T-helper 2 cell (primary cell): ENCODE measurements around the gene CHST15.
A peak's percentile ranks its signal among the peaks of the same experiment; 100 is the strongest.

Experiments used
- DNase-seq, 5 experiments: peaks; one replicate each; pipeline versions ENCODE4 v3.0.0 to v3.0.0-alpha.2; 2012 to 2022
- total RNA-seq, 2 donors: gene quantifications; one replicate each; lab custom pipeline; 2026; lab: John Stamatoyannopoulos, UW

Gene CHST15
- 0.31 to 0.34 reads per million in 2 donors for total RNA-seq

DNA sequence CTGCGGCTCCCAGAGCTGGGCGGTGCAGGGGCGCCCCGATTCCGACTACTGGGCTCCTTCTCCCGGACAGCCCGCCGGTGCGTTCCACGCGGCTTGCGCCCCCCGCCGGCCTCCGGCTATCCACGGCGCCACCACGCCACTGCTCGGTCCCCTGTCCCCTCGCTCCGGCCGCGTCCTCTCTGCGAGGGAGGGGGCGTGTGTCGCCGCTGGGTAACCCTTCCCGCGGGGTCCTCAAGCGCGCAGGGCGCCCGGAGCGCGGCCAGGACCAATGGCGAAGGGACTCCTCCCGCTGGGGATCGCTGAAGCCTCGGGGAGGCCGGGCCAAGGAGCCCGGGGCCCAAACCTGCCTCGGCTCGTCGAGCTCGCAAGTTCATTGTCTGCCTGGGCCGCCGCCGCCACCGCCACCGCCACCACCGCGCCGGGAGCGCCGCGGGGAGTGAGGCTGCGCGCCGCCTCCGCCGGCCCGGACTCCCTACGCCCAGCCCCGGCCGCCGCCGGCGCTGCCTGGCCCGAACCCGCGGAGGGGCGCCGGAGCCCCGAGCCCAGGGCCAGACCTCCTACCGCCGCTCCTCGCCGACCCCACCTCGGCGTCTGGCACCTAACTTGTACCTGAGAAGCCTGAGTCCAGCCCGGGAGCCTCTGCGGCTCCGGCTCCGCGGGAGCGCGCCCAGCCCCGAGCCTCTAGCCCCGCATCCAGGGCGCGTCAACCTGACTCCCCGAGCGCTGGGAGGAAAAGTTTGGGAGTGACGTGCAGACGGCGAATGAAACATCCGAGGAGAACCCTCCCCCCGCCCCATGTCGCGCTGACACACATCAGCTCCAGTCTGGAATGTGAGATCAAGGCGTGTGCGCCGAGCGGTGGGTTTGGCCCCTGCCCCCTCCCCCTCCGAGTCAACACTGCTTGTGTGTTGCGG, at the start of gene CHST15:
Gene CHST15, minus strand, starts transcription at position 739 of the 914 bp plus-strand sequence. CDS start 47,386 bp downstream, outside the sequence.
- no peak for DNase-seq

GRCh38 chr10:124142960-124143359, 49.6 kb upstream of the CHST15 start:
- DNase-seq = no peak

DNA sequence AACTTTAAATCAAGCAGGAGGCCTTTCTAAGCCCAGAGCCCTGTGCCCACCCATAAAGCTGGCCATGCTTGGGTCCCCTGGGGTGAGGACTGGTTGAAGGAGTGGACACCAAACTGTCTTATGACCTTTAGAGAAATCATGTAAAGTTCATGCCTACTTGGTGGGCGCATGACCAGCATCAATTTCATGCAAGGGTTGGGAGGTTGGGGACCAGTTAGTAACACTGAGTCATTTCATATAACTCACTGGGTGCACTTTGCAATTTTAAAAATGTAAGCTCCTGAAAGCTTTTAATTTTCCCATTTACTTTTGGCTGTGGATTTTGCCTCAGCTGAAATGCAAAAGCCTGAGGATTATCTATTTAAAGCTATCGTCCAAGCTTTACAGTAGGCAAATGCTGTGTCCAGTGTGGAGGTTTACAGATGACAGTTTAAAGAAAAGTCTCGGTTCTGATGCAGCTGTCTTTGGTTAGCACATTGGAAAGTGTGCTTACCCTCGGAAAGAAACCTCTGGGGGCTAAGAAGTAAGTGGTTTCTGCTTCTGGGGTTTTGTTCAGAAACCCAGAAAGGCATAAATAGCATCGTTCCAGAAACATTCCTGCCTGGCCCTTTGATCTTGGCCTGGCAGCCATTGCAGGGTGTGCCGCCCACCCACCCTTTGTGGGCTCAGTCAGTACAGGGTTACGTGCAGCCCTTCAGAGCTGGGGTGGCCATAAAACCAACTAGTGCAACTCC, 48.8 kb upstream of the CHST15 start:
- no peak for DNase-seq

GRCh38 chr10:124138883-124139348, 45.5 kb upstream of the CHST15 start:
- no peak for DNase-seq

DNA sequence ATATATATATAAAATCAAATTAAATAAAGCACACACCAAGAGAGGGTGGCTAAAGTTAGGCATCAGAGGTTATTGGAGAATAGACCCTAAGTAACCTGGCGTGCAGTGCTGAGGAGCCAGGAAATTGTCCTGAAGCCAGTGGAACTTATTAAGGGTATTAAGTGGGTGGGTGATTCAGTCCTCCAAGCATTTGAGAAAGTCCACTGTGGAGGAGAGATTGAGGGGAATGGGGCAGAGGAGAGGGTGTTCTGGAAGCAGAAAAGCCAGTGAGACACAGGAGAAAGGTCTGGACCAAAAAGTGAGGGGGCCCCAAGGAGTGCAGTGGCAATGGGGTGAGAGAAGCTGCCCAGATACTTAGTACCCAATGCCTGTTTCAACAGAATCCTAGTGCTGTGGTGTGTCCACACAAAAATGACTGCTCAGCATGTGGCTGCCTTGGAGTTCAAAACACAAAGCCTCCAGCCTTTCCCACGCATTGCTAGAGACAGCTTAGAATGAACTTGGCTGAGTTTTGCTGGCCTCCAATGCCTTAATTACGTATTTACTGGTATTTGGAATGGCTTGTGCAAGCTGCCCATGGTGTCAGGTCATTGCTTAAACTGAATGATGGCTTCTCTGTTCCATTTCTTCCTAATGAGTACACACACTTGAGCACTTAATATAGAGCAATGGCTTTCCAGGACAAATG, 44.9 kb upstream of the CHST15 start:
- DNase-seq = no peak

DNA sequence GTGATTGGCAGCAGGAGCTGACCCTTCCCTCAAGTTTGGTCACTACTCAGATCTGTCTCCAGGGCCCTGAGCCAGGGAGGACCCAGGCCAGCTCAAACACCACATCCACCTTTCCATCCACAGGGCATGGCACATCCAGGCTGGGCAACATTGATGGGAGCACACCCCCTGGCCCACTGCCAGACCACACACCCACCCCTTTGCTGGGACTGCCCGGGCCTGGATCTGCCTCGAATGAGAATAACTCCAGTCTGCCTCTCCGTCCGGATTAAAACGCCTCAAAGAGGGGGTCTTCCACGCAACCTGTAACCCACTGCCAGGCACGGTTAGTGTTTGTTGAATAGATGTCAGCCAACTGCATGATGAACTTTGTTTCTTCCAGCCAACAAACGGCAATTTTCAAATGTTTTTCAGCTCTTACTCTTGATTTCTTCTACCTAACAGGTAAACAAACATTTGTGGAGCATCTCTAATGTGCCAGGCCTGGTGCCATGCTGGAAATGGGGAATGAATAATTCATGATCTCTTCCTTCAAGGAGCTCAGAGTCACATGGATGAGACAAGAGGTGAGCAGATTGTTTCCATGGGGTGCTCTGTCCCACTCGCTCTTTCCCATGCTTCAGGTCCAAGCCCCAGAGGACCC, 41.0 kb upstream of the CHST15 start:
- no peak for DNase-seq

DNA sequence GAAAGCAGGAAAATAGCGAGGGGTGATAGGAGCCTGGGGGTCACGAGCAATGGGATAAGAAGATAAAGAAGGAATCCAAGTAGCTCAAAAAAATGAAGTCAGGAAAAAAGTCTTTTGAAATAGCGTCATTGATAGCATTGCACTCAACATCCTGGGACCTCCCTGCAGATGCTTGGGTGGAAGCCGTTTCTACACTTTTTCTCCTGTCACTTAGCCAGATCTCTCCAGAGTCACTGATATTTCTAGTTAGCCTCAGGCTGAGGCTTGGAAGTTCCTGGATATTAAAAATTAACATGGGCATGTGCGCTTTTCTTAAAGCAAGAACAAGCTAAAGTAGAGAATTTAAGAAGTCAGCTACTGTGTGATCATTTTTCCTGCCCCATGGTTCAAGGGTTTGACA, 39.5 kb upstream of the CHST15 start:
- DNase-seq = no peak

DNA sequence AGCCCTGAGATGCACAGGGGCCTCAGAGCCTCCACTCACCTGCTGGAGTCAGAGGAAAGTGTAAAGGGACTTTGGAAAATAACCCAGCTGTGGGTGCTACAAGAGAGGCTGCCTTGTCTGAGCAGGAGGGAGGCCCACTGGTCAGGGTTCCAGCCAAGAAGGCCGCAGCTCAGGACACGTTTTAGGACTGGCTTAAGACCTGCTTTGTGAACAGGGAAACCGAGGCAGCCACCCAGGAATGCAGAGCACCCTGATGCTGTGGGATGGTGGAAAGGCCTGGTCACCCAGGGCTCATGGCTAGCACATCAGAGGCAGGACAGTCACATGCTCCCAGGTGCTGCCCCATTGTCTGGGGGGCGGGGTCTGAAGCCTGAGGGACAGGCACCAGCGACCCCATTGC, 38.9 kb upstream of the CHST15 start:
- no peak for DNase-seq

GRCh38 chr10:124131172-124131571, 37.8 kb upstream of the CHST15 start:
- DNase-seq = no peak

- DNase-seq = no peak
These were observed 37.0 kb upstream of the CHST15 start for GRCh38 chr10:124130198-124130900.

- DNase-seq = no peak
These were observed 36.1 kb upstream of the CHST15 start for GRCh38 chr10:124129471-124129870.

DNA sequence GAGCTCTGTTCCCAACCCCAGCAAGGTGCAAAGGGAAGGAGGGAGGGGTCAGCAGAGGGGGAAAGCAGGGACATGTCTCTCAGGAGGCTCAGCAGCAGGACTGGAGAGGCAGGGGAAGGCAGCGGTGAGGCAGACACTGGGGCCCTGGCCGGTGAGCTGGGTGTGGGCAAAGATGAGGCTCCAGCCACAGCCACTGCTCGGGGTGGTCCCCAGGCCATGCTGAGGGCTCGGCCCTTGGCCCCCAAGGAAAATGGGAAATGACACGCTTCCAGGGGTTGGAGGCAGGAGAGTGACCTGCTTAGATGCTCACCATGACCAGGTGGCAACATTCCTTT, 35.4 kb upstream of the CHST15 start:
- DNase-seq = no peak

DNA sequence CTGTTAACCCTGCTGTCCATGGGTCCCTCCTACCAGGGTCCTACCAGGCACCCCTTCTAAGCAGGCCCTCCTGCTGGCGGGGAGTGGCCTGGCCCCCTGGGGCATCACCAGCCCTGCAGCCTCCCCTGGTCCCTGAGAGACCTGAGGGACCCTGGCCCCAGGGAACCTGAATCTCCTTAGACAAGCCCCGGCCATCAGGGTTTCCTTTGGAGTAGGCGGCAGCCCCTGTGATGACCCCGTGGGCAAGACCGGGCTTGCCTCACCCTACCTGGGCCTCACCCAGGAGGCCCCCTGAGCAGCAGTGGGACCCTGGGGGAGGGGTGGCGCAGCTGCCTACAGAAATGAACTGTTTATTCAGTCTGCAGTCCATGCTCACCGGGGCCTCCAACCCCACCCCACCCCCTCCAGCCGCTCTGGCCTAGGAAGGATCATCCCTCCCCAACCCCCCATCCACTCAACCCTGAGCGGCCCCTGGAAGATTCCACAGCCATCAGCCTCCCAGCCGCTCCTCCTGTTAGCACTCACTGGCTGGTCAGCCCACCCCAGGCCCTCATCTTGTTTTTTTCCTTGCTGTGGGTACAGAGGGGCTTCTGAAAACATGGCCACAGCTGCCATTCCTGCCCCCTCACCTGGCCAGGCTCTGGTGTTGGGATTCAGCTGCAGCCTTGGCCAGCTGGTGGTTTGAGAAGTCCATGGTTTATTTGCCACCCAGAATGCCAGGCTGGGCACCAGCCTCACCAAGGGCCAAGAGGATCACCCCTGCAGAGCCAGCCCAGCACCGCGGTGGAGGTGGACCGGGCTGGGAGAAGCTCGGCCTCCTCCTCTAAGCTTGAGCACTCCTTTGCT, 34.8 kb upstream of the CHST15 start:
- DNase-seq = no peak

- no peak for DNase-seq
These were observed 34.2 kb upstream of the CHST15 start for GRCh38 chr10:124127563-124127962.

DNA sequence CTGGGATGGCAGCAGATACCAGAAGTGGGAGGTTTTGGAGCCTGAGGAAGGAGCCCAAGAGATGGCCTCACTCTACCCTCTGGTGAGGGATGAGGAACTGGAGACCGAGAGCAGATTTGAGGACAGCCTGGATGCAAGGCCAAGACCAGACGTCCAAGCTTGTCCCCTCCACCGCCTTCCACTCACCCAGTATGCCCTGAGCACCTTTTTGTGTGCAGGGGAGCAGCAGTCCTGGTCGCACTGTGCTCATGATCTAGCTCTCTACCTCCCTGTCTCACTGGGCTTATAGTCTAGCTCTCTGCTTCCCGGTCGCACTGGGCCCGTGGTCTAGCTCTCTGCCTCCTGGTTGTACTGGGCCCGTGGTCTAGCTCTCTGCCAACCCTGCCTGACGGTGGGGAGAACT, 33.6 kb upstream of the CHST15 start:
- DNase-seq = no peak

GRCh38 chr10:124126145-124126982, 33.0 kb upstream of the CHST15 start:
- no peak for DNase-seq

- peak in 1 of 5 experiments; percentile 12 for DNase-seq
These were observed 32.1 kb upstream of the CHST15 start for GRCh38 chr10:124125305-124126116.

DNA sequence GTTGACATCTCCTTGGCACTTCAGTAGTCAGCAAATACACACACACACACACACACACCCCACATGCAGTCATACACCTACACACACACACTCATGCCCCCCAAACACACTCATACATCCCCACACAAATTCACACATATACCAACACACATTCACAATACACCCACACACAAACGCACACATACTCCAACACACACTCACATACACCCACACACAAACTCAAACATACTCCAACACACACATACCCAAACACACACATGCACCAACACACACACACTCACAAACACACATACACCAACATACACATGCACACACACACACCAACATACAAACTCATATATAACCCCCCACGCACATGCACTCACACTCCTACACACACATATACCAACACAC, 31.4 kb upstream of the CHST15 start:
- no peak for DNase-seq

GRCh38 chr10:124124123-124124768, 30.8 kb upstream of the CHST15 start:
- no peak for DNase-seq
